ENCODE results near the gene PPM1J. TPM values are rescaled to one million over a fixed set of nuclear protein-coding genes. Genes with fewer than 3 reads are reported as not detected.

Gene PPM1J
- total and polyA plus RNA-seq, 9 of the 15 experiments (the other 6 are each of a cell fraction or from before 2014, with no cell fraction given): 0.25 to 10.5 (median 4.2) TPM

- CTCF ChIA-PET (ENCODE audit: low intra/inter-chr PET ratio): no interaction called here
- peak; percentile 92 for TF ChIP-seq ZBTB33 (CRISPR knock-in tag; IDR thresholded peaks at IDR 0.05)
- TF ChIP-seq CTCF (IDR thresholded peaks at IDR 0.05 in 2 of 3, conservative IDR thresholded peaks at IDR 0.05 in 1 of 3; ENCODE audit: insufficient read depth in 2 of 3, low read depth in 1 of 3, low read length in 3 of 3): 0 out of 6 replicates have a peak, but pooled peaks of 1 of the 3 experiments have one; percentile 4
- no peak for TF ChIP-seq MAFG (tag; conservative IDR thresholded peaks at IDR 0.05)
- no peak for TF ChIP-seq CREB3L1 (IDR thresholded peaks at IDR 0.05; ENCODE audit: borderline replicate concordance, low read depth)
- no peak for TF ChIP-seq CHD4 (IDR thresholded peaks at IDR 0.05; ENCODE audit: insufficient read depth, insufficient replicate concordance, low read depth, low read length, poor library complexity, severe bottlenecking)
- Histone ChIP-seq H3K79me2 (ENCODE audit: control insufficient read depth, insufficient read depth, low read length) (no peaks in the 10 kb centered on the region), H3K4me2 (ENCODE audit: insufficient read depth, low read length) (no peak overlapping the region), H4K20me1 (replicated peaks; ENCODE audit: control insufficient read depth, insufficient read depth, low read length) (no peaks in the 10 kb centered on the region), H2AFZ (ENCODE audit: low read depth, low read length) (no peak overlapping the region), H3K27ac (ENCODE audit: extremely low read depth, low read depth, low read length) (no peak overlapping the region), H3K27me3 (ENCODE audit: control insufficient read depth in 2 of 2, insufficient read depth in 2 of 2, low read length in 2 of 2) (peaks cover 32 to 64% of the 10 kb centered on the region in 2 experiments), H3K36me3 (ENCODE audit: control insufficient read depth, insufficient read depth, low read length) (no peaks in the 10 kb centered on the region), H3K9me3 (replicated peaks; ENCODE audit: control insufficient read depth, insufficient read depth, low read depth, low read length) (no peaks in the 10 kb centered on the region), H3K9ac (ENCODE audit: insufficient read depth in 1 of 2, low read depth in 2 of 2, low read length in 2 of 2) (no peak overlapping the region), H3K9me1 (ENCODE audit: control insufficient read depth, insufficient read depth, low read length) (no peaks in the 10 kb centered on the region), H3K4me3 (no peak overlapping the region), H3K4me1 (replicated peaks in 1 of 2; ENCODE audit: control insufficient read depth in 2 of 2, insufficient read depth in 2 of 2, low read length in 2 of 2) (peaks cover 0 to 11% of the 10 kb centered on the region in 2 experiments; a peak in 1 of 5 replicates)
- BruUV-seq (replicated peaks): no TSS peak
- intact Hi-C loops (cut with micrococcal nuclease): no loop called here
- in situ Hi-C loops (cut with MboI): no loop called here
- ATAC-seq: no peak
- no peak for FAIRE-seq
- POLR2A ChIA-PET: interaction anchor here (0.6 to 0.8 kb wide), 2 partner anchors 20 to 107 kb away, joined by 3 read pairs; no protein-coding TSS in a partner anchor
- WGBS (ENCODE audit: insufficient coverage, low coverage, missing lambda C conversion rate): 67% methylated on average over 56 of the region's 58 CpGs
- no peak for DNase-seq (ENCODE audit: extremely low read depth in 1 of 4, low spot score in 3 of 4)
Observed at GRCh38 chr1:112744009-112744578, 29.0 kb upstream of the PPM1J start.
